NCI-H526 (cell line): ENCODE results near the gene CLCN3.
A peak's percentile ranks its signal among the peaks of the same experiment; 100 is the strongest.
"Not testable (repeated sequence)": the region's sequence is repeated elsewhere in the genome, so short reads cannot be mapped to it uniquely, and the experiment has no call there.

ENCODE experiments used
- DNase-seq, 2 experiments: peaks; one replicate each; lab custom pipeline; 2025; lab: John Stamatoyannopoulos, UW

The CLCN3 gene

DNA sequence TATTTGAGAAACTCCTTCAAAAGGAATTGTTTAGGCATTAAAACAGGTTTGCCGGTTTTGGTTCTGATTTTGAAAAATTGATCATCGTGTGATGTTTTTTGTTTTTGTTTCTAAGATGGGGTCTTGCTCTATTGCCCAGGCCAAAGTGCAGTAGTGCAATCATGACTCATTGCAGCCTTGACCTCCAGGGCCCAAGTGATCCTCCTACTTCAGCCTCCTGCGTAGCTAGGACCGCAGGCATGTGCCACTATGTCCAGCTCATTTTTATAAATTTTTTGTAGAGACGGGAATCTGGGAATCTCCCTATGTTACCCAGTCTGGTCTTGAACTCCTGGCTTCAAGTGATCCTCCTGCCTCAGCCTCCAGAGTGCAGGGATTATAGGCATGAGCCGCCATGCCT is 35.0 kb downstream of the CLCN3 start:
- DNase-seq = no peak

DNA sequence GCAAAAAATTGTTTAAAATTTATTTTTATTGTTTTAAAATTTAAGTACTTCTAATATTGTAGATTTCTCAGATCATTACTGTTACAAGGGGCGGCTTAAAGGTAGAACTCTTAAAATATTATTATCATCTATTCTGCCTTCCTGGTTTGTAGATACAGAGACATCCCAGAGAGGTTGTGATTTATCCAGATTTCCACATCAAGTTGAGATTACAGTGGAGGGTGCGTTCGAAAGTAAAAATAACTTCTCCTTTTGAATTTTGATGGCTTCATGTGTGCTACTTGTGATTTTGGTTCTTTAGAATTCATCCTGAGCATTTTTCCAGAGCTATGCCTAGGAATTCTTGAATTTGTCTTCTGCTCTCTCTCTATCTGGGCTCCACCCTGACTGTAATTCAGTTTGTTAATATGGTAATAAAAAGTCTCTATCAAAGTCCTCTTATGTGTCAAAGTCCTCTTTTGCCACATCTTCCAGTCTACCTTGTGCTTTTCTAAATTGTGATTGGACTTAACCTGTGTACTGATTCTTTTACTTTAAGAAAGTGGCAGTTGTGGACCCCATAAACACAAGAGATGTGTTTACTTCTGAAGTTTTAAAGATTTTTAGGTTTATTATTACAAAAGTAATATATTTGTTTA is 37.2 kb downstream of the CLCN3 start:
- no peak for DNase-seq

DNA sequence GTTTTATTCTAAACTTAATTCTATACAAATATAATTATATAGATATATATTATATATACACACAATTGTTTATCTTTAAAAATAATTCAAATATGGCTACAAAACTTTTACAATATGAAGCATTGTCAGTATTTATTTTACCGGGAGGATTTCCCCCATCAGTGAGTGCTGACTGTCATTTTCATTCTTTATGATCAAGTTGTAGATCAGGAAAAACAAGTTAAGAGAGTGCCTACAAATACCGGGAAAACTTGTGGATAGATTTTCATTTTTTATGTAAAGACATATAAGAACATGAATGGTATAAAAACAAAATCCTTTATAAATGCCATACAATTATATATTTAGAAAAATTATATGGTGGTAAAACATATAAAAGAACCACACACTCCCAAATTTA is 37.8 kb downstream of the CLCN3 start:
- peak in 1 of 2 experiments; percentile 64 for DNase-seq

DNA sequence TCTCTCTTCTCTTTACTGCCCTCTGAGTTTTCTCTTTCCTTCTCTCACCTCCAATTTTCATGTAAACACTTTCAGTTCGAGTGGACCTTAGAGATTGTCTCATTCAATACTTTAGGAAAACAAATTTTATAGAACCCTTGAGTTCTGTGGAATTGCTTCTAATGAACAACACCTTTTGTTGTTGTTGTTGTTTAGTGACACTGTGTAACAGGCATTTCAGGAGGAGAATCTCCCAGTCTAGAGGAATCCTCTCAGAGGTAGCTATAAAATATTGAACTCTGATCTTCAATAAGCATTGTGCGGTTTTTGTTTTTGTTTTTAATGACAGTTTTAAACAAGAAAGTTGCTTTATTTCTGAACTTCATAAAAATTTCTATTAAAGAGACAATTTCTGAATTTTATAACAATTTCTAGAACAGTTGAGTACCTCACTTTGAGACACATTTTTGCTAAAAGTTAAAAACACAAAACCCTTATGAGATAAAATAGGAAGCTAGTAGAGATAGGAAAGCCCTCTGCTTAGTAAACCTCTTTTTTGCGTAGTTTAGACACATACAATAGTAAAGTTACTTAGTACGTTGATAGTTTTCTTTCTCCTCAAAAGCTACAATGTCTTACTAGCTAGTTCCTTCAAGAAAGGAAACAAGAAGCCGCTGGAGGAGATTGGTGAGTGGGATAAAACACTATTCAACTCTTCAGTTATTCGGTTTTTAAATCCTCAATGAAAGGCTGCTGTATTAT is 38.8 kb downstream of the CLCN3 start:
- peak in 1 of 2 experiments; percentile 14 for DNase-seq

DNA sequence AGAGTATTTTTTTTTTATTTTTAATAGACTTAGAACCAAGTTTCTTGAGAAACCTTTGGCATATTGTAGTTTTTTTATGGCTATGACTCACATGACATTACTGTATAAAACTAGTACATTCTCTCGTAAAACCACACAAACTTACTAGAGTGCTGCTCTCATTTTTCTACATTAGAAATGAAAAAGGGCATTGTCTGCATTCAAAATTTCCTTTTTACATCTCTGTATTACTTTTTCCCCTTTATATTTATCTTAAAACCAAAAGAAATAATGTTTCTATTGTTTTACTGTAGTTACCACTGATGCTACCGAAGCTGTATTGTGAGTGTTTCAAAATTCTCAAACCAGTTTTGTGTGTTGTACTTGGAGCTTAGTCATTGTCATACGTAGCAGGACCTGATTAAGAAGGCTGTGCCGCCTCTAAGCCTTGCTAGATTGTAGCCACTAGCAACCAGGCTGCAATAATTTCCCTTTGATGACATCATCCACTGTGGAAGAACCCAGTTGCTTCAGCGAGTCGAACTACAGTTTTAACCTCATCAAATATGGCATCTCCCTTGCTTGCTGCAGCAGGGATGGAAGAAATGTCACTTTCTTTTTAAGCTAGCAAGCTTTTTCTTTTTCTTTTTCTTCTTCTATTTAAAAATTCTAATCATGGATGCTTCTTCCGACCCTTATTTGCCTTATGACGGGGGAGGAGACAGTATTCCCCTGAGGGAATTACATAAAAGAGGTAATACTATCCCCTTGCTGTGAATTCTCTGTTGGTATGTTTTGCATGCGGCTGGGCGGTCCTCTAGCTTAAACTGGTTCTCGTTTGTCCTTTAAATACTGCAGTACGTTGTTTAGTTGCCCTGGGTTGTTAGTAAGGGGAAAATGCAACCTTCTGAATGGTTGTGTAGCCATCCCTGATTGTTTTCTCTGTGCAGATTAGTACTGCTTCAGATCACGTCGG is 39.6 kb downstream of the CLCN3 start:
- peak; percentile 98 to 99 for DNase-seq

DNA sequence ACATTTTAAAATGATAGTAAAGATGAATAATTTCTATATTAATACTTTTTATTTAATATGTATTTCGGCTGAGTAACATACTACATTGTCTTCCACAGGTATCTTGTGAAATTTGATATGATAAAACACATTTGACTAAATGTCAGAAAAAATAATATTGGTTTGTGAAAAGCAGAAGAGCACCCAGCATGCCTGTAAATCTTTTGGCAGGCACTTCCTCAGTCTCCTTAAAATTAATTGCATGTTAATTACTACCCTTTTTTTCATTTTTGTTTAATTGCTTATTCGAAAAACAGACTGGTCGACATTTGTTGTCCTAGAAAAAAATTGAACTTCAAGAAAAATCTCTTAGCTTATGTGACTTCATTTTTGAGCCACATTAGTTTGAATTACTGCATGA is 40.6 kb downstream of the CLCN3 start:
- DNase-seq = peak in 1 of 2 experiments; percentile 38

DNA sequence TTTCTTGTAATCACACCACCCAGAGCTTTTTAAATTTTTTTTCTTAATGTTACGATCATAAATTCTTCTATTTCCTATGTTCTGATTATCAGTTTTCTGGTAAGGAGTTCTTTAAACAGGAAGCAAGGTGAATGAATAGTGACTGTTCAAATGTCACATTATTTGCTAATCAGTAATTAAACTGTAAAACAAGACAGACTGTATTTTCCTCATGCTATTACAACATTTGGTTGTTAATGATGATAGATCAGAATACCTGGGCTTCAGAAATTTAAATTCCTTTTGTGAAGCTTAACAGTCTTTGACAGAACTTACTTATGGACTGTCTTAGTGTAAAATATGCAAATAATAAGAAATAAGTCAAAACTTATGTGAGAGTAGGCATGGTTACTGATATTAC is 41.4 kb downstream of the CLCN3 start:
- DNase-seq = no peak

DNA sequence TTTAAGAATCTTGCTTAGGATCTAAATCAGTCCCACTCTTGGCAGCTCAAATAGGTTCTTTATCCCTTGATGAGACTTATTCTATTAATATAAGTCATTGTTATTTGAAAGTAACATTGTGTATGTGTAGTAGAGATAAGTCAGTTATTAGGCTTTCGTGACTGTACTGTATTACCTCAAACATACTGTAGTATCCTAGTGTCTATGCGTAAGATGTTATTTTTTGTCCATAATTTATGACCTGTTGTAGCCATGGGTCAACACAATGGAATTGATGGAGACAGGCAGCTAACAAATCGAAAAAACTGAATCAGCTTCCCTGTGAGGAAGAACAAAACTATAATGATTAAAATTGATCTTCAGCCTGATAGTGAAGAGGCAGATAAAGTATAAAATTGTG is 41.8 kb downstream of the CLCN3 start:
- no peak for DNase-seq

DNA sequence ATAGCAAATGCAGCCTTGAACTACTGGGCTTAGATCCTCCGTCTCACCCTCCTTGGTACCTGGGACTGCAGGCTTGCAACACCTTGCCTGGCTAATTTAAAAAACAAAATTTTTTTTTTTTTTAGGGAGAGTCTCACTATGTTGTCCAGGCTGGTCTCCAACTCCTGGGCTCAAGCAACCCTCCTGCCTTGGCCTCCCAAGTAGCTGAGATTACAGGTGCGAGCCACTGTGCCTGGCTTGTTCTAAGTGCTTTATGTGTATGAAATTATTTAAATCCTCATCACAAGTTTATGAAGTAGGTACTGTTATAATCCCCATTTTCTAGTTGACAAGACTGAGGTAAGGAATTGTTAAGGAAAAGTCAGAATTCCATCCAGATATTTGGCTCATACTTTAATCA is 43.0 kb downstream of the CLCN3 start:
- DNase-seq = no peak

DNA sequence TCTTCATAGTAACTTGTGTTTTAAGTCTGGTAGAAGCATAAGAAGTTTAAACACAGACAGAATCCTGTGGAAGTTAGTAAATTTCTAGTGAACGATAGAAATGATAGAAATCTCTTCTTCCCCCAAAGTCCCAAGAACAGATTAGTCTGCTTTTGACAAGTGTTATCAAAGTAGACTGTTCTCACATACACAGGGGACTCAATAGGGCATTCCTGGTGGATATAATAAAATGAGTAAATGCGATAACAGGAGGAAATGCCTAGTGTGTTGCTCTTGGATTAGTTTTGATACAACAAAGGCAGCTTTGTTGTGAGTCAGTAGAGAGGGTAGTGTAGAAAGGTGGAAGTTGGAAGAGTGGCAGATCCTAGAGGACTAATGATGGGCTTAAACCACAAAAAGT is 43.5 kb downstream of the CLCN3 start:
- DNase-seq = peak; percentile 71 to 75

DNA sequence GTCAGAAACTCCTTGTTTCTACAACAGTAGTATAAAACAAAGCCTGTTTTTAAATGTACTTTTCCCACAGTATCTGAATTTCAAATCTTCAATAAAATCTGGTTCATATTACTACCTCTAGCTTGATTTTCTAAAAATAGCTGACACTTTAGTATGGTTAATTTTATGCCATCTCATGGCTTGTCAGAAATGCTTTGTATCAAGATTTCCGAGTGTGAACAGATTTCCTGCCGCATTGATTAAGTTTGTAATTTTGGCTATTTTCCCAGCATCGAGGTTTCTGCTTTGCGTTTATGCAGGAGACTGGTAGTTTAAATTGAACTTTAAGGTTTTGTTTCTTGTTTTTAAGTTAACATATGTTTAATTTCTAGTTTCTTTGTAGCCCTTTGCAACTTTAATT is 44.2 kb downstream of the CLCN3 start:
- no peak for DNase-seq

DNA sequence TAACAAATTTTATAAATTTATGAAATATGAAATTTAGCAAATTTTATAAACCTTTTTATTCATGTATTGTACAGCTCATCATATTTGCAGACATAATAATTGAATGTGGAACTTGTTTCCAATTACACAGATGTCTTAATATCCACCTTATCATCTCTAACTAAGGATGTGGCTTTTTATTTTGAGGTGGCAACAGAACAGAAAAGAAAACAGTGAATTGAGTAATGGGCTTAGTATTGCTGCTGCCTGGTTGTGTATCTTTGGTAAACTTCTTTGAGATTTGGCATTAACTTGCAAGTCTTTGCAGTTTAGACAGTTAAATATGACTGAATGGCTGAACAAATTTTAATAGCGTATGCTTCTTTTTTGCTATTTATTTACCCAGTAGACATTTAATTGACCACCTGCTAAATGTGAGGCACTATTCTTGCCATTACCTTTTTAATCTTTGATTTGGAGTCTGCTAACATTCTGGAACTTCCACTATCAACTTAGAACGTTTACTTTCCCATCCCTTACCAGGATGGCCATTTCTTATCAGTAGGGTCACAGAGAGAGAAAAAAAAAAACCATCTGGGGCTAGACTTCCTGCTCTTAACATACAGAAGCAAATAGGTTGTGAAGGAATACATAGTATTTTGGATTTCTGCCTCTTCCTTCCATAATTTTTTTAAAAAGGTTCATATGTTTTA is 44.8 kb downstream of the CLCN3 start:
- DNase-seq = no peak

DNA sequence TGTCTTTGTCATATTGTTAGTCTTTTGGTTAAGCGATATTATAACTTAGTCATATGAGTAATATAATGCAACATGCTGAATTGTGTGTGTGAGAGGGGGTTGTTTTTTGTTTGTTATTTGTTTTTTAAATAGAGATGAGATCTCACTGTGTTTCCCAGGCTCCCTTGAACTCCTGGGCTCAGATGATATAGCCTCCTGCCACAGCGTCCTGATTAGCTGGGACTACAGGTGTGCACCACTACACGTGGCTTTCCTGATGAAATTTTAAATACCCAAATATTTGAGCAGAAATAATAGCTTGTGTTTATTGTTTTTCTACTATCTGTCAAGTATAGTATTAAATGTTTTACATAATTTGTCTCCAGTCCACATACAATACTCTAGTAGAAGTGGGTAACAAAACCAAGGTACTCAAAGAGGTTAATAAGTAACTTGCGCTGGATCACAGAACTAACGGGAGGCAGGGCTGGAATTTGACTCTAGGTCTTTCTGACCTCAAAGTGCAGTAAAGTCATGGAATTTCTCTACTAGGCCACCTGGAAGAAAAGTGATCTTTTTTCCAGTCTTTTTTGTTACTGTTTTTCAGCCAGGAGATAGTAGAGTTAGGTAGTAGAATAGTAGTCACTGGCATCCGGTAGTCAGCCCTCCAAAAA is 47.8 kb downstream of the CLCN3 start:
- DNase-seq = no peak

DNA sequence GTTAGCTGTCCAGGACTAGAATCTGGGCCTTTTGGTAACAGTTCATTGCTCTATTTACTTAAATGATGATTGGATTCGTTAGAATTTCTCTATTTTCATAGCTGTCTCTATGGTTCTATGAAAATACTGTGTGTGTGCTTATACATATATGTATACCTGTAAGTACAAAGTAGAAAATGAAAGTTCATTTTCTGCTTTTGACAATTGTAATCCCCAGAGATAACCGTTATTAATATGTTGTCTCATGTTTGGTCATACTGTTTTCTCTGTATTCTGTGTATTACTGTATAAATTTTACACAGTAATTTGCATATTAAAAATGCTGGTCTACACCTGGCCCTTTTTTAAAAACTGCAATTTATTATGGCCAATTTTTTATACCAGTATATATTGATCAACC is 55.4 kb downstream of the CLCN3 start:
- DNase-seq = no peak

DNA sequence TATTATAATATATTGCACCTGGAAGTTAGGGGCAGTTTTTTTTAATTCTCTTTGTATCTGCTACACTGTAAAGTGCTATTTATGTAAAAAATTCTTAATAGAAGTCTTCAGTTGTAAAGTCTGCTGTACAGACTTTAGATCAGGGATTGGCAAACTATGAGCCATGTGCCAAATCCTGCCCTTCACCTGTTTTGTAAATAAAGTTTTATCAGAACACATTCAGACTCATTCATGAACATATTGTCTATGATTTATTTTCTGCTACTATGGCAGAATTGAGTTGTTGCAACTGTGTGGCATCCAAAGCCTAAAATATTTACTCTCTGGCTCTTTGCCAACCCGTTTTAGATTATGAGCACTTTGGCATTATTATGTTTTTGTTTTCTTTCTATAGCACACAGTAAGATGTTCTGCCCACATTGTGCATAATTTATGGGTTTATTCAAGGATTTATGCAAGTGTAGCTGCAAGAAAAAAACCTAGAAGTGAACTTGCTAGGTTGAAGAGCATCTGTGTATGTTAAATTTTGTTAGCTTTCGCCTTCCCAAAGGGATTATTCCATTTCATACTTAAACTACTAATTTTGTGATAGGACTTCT is 56.9 kb downstream of the CLCN3 start:
- DNase-seq = no peak

DNA sequence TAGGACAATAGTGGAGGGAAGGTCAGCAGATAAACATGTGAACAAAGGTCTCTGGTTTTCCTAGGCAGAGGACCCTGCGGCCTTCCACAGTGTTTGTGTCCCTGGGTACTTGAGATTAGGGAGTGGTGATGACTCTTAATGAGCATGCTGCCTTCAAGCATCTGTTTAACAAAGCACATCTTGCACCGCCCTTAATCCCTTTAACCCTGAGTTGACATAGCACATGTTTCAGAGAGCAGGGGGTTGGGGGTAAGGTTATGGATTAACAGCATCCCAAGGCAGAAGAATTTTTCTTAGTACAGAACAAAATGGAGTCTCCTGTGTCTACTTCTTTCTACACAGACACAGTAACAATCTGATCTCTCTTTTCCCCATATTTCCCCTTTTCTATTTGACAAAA is 58.1 kb downstream of the CLCN3 start:
- DNase-seq = not testable (repeated sequence)

DNA sequence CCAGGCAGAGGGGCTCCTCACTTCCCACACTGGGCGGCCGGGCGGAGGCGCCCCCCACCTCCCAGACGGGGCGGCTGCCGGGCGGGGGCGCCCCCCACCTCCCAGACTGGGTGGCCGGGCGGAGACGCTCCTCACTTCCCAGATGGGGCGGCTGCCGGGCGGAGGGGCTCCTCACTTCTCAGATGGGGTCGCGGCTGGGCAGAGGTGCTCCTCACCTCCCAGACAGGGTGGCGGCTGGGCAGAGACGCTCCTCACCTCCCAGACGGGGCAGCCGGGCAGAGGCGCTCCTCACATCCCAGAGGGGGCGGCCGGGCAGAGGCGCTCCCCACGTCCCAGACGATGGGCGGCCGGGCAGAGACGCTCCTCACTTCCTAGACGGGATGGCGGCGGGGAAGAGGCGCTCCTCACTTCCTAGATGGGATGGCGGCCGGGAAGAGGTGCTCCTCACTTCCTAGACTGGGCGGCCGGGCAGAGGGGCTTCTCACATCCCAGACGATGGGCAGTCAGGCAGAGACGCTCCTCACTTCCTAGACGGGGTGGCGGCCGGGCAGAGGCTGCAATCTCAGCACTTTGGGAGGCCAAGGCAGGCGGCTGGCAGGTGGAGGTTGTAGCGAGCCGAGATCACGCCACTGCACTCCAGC is 58.7 kb downstream of the CLCN3 start:
- DNase-seq = not testable (repeated sequence)

DNA sequence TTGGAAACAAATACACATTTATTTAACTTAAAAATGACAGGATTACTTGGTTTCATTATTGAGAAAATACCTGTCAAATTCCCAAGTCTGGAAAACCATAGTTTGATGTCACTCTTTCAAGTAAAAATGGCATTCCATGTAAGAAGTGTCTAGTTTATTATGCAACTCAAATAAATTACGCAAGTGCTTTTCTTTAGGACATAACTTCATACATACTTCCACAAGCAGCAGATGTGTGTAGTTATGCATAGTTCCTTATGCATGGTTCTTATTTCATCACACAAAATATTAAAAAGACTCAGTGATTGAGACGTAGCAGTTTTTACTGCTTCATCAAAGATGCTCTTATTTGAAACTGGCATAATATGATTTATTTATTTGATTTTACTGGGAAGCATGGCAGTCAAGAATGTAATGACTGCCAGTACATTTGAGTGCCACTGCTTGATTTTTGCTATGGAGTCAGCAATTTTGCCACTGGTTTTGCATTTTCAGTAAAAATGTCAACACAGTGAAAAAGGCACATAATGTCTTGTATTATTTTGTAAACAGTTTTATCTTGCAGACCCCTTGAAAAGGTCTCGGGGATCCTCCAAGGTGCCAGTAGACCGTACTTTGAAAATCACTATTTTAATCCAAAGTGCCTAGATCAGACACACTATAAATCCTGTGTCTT is 62.1 kb downstream of the CLCN3 start:
- no peak for DNase-seq

DNA sequence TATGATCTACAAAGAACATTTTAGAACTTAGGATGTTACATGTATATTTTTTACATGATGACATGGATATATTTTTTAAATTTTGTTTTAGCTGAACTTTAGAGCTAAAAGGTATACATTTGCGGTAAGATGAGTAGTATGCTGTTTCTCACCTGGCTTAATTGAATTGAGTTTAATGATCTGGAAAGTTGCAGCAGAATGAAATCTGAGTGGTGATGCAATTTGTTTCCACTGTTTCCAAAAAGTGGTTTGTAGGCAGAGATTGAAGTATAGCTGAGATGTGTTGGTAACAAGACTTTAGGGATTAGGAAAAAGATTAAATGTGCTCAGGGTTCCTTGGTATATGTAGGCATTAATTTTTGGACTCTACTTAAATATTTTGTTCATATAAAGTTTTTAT is 69.3 kb downstream of the CLCN3 start:
- no peak for DNase-seq

DNA sequence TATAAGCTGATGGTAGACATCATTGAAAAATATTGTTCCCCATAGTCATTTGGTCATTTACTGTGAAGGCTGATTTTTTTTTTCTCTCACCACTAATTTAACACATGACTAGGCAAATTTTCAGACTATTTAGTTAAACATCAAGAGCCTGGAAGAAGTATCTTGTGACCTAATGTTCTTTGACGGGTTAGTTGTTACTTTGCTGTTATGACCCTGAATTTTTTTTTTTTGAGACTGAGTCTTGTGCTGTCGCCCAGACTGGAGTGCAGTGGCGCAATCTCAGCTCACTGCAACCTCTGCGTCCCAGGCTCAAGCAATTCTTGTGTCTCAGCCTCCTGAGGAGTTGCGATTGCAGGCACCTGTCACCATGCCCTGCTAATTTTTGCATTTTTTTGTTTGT is 70.4 kb downstream of the CLCN3 start:
- DNase-seq = no peak
